NK-92 (cell line): Measurements from ENCODE around the gene ABCD1.

Experiments used
- DNase-seq: peaks from one replicate; lab custom pipeline; 2025; ENCODE audit not compliant: unreplicated experiment; lab: John Stamatoyannopoulos, UW

ABCD1 gene

GRCh38 chrX:153773218-153773611 lies 48.6 kb downstream of the ABCD1 start:
- no peak for DNase-seq

DNA sequence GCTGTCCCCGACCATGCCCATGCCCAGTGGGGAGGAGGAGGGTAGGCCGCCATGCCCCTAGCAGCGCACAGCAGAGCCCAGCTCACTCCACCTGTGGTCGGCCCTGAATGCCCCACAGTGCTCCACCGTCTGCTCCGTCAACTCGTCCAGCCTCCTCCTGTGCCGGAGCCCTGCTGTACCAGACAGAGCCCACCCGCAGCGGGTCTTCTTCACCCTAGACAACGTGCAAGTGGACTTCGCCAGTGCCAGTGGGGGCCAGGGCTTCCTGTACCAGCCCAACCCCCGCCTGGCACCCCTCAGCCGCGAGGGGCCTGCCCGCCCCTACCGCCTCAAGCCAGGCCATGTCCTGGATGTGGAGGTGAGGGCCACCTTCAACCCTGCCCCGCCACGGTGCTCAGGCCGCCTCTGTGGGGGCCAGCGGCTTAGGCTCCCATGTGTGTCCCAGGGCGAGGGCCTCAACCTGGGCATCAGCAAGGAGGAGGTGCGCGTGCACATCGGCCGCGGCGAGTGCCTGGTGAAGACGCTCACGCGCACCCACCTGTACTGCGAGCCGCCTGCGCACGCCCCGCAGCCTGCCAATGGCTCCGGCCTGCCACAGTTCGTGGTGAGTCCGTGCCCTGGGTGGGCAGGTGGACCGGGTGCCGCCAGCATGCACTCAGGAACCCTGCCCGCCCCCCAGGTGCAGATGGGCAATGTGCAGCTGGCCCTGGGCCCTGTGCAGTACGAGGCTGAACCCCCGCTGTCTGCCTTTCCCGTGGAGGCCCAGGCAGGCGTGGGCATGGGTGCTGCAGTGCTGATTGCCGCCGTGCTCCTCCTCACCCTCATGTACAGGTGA lies 49.3 kb downstream of the ABCD1 start:
- no peak for DNase-seq

DNA sequence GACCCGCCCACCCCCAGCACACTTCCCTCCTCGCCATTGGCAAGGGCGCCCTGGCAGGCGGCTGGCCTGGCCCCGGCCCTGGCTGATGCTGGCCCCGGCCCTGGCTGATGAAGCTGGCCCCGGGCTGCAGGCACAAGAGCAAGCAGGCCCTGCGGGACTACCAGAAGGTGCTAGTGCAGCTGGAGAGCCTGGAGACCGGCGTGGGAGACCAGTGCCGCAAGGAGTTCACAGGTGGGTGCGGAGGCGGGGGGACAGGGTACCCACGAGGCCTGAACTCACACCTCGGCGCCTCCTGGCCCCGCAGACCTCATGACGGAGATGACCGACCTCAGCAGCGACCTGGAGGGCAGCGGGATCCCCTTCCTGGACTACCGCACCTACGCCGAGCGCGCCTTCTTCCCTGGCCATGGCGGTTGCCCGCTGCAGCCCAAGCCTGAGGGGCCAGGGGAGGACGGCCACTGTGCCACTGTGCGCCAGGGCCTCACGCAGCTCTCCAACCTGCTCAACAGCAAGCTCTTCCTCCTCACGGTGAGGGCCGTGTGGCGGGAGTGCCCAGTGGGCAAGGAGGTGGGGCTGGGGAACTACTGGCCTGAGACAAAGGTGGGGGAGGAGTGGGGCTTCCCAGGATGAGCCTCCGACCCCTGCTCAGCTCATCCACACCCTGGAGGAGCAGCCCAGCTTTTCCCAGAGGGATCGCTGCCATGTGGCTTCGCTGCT lies 50.1 kb downstream of the ABCD1 start:
- DNase-seq, result no peak

DNA sequence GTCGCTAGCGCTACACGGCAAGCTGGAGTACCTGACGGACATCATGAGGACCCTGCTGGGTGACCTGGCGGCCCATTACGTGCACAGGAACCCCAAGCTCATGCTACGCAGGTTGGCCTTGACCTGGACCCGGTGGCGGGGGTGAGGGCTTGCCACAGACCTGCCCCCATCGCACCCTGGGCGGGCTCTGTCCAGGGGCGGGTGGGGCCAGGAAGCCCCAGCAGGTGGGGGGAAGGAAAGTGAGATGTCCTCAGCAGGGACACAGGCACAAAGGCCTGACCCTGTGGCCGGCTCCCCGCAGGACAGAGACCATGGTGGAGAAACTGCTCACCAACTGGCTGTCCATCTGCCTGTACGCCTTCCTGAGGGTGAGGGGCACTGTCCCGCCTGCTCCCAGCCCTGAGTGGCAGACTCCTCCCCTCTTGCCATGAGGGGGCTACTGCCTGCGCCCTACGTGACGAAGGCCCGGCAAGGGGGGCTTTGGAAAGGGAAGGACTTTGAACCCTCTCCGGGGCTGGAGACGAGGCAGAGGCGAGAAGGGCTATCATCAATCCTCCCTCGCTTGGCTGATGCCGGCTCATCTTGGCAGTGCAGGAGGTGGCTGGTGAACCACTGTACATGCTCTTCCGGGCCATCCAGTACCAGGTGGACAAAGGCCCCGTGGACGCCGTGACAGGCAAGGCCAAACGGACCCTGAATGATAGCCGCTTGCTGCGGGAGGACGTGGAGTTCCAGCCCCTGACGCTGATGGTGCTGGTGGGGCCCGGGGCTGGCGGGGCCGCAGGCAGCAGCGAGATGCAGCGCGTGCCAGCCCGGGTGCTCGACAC lies 50.9 kb downstream of the ABCD1 start:
- DNase-seq, result no peak

DNA sequence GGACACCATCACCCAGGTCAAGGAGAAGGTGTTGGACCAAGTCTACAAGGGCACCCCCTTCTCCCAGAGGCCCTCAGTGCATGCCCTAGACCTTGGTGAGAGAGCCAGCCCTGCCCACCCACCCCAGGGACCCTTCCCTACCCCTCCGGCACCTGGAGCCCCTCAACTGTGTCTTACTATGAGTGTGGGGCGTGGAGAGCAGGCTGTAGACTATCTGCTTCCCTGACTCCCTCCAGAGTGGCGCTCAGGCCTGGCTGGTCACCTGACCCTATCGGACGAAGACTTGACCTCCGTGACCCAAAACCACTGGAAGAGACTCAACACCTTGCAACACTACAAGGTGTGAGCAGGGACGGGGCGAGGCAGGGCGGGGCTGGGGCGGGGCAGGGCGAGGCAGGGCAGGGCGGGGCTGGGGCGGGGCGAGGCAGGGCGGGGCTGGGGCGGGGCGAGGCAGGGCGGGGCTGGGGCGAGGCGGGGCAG lies 51.5 kb downstream of the ABCD1 start:
- no peak for DNase-seq

DNA sequence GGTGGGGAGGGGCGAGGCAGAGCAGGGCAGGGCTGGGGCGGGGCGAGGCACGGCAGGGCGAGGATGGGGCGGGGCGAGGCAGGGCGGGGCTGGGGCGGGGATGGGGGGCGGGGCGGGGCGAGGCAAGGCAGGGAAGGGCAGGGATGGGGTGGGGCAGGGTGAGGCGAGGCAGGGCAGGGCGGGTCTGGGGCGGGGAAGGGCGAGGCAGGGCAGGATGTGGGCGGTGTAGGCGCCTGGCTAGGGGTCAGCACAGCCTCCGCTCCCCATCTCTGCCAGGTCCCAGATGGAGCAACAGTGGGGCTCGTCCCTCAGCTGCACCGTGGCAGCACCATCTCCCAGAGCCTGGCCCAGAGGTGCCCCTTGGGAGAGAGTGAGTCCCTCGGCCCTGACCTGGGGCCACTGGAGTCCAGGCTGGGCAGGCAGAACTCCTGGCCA lies 52.0 kb downstream of the ABCD1 start:
- DNase-seq, result no peak

DNA sequence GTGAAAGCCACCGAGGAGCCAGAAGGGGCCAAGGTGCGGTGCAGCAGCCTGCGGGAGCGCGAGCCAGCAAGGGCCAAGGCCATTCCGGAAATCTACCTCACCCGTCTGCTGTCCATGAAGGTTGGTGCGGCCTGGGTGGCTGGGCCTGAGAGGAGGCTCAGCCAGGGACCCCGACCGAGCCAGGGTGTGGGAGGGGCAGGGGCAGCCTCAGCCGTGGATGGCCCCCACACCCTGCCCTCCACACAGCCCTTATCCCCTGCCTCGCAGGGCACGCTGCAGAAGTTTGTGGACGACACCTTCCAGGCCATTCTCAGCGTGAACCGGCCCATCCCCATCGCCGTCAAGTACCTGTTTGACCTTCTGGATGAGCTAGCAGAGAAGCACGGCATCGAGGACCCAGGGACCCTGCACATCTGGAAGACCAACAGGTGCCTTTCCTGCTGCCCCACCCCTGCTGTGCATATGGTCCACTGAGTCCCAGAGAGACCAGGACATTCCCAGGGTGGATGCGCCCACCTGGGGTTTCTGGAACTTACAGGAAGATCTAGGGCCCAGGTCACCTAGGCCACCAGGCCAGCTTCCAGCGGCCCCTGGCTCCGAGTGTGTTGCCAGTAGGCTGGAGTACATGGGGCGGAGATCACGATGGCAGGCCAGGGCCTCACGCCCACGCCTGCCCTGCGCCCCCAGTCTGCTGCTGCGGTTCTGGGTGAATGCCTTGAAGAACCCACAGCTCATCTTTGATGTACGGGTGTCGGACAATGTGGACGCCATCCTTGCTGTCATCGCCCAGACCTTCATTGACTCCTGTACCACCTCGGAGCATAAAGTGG lies 52.8 kb downstream of the ABCD1 start:
- no peak for DNase-seq

GRCh38 chrX:153778181-153778580 lies 53.5 kb downstream of the ABCD1 start:
- DNase-seq, result no peak

- DNase-seq, result no peak
Measured at GRCh38 chrX:153778684-153779101, 54.0 kb downstream of the ABCD1 start.

- no peak for DNase-seq
Measured at GRCh38 chrX:153779891-153780677, 55.4 kb downstream of the ABCD1 start.

DNA sequence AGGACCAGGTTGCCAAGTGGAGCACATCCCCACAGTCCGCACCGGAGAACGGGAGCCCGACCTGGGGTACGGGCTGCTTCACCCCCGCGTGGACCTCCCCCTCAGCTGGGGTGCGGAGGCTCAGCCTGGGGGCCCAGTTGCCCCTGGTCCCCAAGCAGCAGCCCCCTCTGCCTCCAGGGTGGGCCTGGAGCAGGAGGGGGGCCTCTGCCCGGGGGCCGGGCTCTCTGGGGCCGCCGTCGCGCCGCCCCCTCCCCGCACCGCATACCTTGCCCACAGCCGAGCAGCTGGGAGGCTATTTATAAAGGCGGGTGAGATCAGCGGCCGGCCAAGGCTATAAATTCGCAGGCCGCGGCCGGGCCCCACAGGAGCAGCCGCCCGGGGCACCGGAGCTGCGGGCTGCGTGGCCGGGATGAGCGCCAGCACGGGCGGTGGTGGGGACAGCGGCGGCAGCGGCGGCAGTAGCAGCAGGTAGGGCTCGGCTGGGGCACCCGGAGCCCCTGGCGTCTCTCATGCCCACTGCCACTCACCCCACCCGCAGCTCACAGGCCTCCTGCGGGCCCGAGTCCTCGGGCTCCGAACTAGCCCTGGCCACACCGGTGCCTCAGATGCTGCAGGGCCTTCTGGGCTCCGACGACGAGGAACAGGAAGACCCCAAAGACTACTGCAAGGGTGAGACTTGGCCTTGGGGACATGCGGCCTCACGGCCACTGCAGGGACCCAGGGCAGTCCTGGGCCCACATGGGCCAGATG lies 56.2 kb downstream of the ABCD1 start, which contains the start of gene SRPK3:
TSS of gene SRPK3 (plus strand) at position 364 of the 750 bp plus-strand sequence. CDS start at position 410, 46 bp downstream.
- no peak for DNase-seq

DNA sequence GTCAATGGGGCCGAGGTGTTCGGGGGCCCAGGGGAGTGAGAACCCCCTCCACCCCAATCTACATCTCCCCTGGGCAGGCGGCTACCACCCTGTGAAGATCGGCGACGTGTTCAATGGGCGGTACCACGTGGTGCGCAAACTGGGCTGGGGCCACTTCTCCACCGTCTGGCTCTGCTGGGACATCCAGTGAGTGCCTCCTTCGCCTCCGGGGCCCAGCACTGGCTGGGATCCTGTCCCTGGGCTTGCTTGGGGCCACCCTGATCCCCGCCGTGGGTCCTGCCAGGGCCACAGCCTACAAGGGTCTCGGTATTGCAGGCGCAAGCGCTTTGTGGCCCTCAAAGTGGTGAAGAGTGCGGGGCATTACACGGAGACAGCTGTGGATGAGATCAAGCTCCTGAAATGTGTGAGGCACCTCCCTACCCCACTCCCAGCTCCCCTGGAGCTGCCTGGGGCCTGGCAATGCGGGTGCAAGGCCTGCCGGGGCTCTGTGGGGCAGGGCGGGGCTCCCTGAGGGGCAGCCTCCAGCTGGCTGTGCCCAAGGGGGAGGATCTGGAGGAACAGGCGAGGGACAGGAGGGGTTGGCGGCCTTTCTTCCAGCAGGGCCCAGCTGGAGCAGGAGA lies 56.9 kb downstream of the ABCD1 start:
- no peak for DNase-seq

GRCh38 chrX:153782313-153782712 lies 57.7 kb downstream of the ABCD1 start:
- no peak for DNase-seq

GRCh38 chrX:153782871-153783270 lies 58.2 kb downstream of the ABCD1 start:
- DNase-seq, result no peak

GRCh38 chrX:153783378-153784013 lies 58.8 kb downstream of the ABCD1 start:
- no peak for DNase-seq

DNA sequence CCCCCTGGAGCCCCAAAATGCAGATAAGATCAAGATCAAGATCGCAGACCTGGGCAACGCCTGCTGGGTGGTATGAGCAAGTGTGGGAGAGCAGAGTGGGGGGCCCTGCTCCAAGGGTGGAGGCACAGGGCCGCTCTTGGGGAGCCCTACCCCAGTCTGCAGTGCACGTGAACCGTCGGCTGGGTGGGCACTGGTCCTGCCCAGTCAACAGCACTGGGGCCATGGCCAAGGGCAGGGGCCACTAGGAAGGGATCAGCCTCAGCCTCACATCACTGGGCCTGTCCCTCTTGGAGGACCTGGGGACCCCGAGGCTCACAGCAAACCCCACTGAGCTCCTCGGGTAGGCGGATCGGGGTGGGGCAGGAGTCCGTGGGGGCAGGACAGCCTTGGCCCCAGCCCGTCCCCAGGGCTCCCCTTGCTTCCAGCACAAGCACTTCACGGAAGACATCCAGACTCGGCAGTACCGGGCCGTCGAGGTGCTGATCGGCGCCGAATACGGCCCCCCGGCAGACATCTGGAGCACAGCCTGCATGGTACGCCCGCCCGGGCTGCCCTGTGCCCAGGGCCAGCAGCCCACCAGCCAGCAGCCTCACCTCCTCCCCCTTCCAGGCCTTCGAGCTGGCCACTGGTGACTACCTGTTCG lies 59.8 kb downstream of the ABCD1 start:
- DNase-seq, result no peak

GRCh38 chrX:153786669-153787068 lies 62.0 kb downstream of the ABCD1 start:
- no peak for DNase-seq
